CD4-positive, CD25-positive, alpha-beta regulatory T cell (primary cell): Measurements from ENCODE around the gene YPEL3. TPM values are rescaled to one million over a fixed set of nuclear protein-coding genes. Genes with fewer than 3 reads are reported as not detected.

ENCODE experiments used
- ATAC-seq, 2 donors: fragments of 150-1000 bp; cut with Tn5 transposase; one replicate each; pipeline ENCODE4 v1.10.0; 2021; ENCODE audit warnings: low read depth in 2 of 2, moderate number of reproducible peaks in 2 of 2, moderate library complexity in 1 of 2
- DNase-seq, 3 donors: peaks; one replicate each; pipeline versions ENCODE4 v3.0.0 to v3.0.0-alpha.2; 2012 to 2022; ENCODE audit warnings: mixed read lengths in 1 of 3
- H3K27ac ChIP-seq: one replicate; pipeline ENCODE4 v1.7.0; 2013; ENCODE audit warnings: mild to moderate bottlenecking, low read length; ENCODE audit not compliant: insufficient read depth, poor library complexity, severe bottlenecking
- H3K27me3 ChIP-seq: one replicate; pipeline ENCODE4 v1.7.0; 2013; ENCODE audit warnings: low read length; ENCODE audit not compliant: control insufficient read depth, insufficient read depth
- H3K36me3 ChIP-seq: one replicate; pipeline ENCODE4 v1.7.0; 2013; ENCODE audit warnings: mild to moderate bottlenecking, low read length, moderate library complexity; ENCODE audit not compliant: control insufficient read depth, insufficient read depth
- H3K4me1 ChIP-seq: 2 replicates; pipeline ENCODE4 v1.7.0; 2013; ENCODE audit warnings: mild to moderate bottlenecking, low read length; ENCODE audit not compliant: insufficient read depth, control insufficient read depth, poor library complexity, severe bottlenecking
- H3K4me3 ChIP-seq: one replicate; pipeline ENCODE4 v1.7.0; 2013; ENCODE audit warnings: low read depth, mild to moderate bottlenecking, low read length, moderate library complexity
- H3K9me3 ChIP-seq, 2 experiments: 1 replicate in 1 of 2; 2 replicates in 1 of 2; pipeline ENCODE4 v1.7.0; 2013; ENCODE audit warnings: low read length in 2 of 2, mild to moderate bottlenecking in 1 of 2, moderate library complexity in 1 of 2; ENCODE audit not compliant: control insufficient read depth in 2 of 2
- H3K27ac Mint-ChIP-seq, 3 donors: one replicate each; pipeline ENCODE4 v1.8.0; 2020 to 2022; ENCODE audit warnings: mild to moderate bottlenecking in 3 of 3, mixed read lengths in 3 of 3, moderate library complexity in 2 of 3
- H3K27me3 Mint-ChIP-seq: one replicate; pipeline ENCODE4 v1.8.0; 2022; ENCODE audit warnings: mild to moderate bottlenecking, mixed read lengths
- H3K36me3 Mint-ChIP-seq: one replicate; pipeline ENCODE4 v1.8.0; 2020; ENCODE audit warnings: mixed read lengths
- H3K4me1 Mint-ChIP-seq, 4 donors: one replicate each; pipeline ENCODE4 v1.8.0; 2020 to 2022; ENCODE audit warnings: mixed read lengths in 4 of 4, mild to moderate bottlenecking in 1 of 4
- H3K4me3 Mint-ChIP-seq, 4 donors: one replicate each; pipeline ENCODE4 v1.8.0; 2020 to 2022; ENCODE audit warnings: mild to moderate bottlenecking in 4 of 4, mixed read lengths in 4 of 4, moderate library complexity in 3 of 4
- H3K9me3 Mint-ChIP-seq, 7 donors: one replicate each; pipeline ENCODE4 v1.8.0; 2020 to 2022; ENCODE audit warnings: mixed read lengths in 7 of 7, mild to moderate bottlenecking in 3 of 7, moderate library complexity in 2 of 7
- polyA plus RNA-seq, 4 donors: library from polyadenylated mRNA; unstranded; fragments of 300-500 nt; fragmentation: Illumina TruSeq; gene quantifications; one replicate each; pipeline ENCODE4 v1.2.3, GENCODE V29; 2021
- total RNA-seq: library from RNA; stranded (reverse); gene quantifications from one replicate; pipeline ENCODE4 v1.2.3, GENCODE V29; 2022

Gene YPEL3
- total and polyA plus RNA-seq, 5 donors from 2014 or later, result 121 to 319 (median 292) TPM

GRCh38 chr16:30068750-30069610, 27.0 kb downstream of the YPEL3 start:
- DNase-seq (peak; percentile 47 to 72 (median 67)), ATAC-seq (no peak)
- Histone ChIP-seq H3K9me3 (no peaks in the 10 kb centered on the region), H3K27me3 (no peaks in the 10 kb centered on the region), H3K4me3 (no peak overlapping the region), H3K27ac (peak overlapping the region; percentile 93), H3K4me1 (peaks cover 45% of the 10 kb centered on the region), H3K36me3 (peaks cover 44% of the 10 kb centered on the region)
- peak overlapping the region; percentile 77 to 88 (median 80) for H3K27ac Mint-ChIP-seq
- H3K9me3 Mint-ChIP-seq, result no peaks in the 10 kb centered on the region
- H3K36me3 Mint-ChIP-seq, result peaks cover 20% of the 10 kb centered on the region
- H3K27me3 Mint-ChIP-seq, result peaks cover 6% of the 10 kb centered on the region
- peaks cover 8 to 45% (median 23%) of the 10 kb centered on the region in 4 donors for H3K4me1 Mint-ChIP-seq
- H3K4me3 Mint-ChIP-seq, result peak overlapping the region; percentile 78 to 98 (median 88)

GRCh38 chr16:30068333-30068732, 27.7 kb downstream of the YPEL3 start:
- H3K27ac ChIP-seq, result peak overlapping the region; percentile 93
- no peaks in the 10 kb centered on the region for H3K27me3 ChIP-seq
- DNase-seq (no peak), ATAC-seq (no peak)
- peaks cover 8 to 51% (median 26%) of the 10 kb centered on the region in 4 donors for H3K4me1 Mint-ChIP-seq
- peaks cover 51% of the 10 kb centered on the region for H3K4me1 ChIP-seq
- H3K4me3 Mint-ChIP-seq, result peak overlapping the region; percentile 78 to 98 (median 88)
- peaks cover 44% of the 10 kb centered on the region for H3K36me3 ChIP-seq
- peaks cover 8% of the 10 kb centered on the region for H3K27me3 Mint-ChIP-seq
- H3K27ac Mint-ChIP-seq, result peak overlapping the region; percentile 77 to 88 (median 80)
- H3K36me3 Mint-ChIP-seq, result peaks cover 20% of the 10 kb centered on the region
- no peaks in the 10 kb centered on the region for H3K9me3 ChIP-seq
- no peak overlapping the region for H3K4me3 ChIP-seq
- H3K9me3 Mint-ChIP-seq, result no peaks in the 10 kb centered on the region

- H3K27me3 ChIP-seq, result no peaks in the 10 kb centered on the region
- peak overlapping the region; percentile 93 for H3K27ac ChIP-seq
- Mint-ChIP-seq H3K4me1 (peaks cover 8 to 54% (median 27%) of the 10 kb centered on the region in 4 donors), H3K4me3 (peak overlapping the region; percentile 70 to 100 (median 98)), H3K36me3 (peaks cover 20% of the 10 kb centered on the region), H3K9me3 (no peaks in the 10 kb centered on the region), H3K27me3 (peaks cover 8% of the 10 kb centered on the region), H3K27ac (peak overlapping the region in 2 of 3 donors; percentile 95 to 96)
- ATAC-seq (no peak), DNase-seq (no peak)
- peaks cover 53% of the 10 kb centered on the region for H3K4me1 ChIP-seq
- H3K4me3 ChIP-seq, result peak overlapping the region; percentile 60
- no peaks in the 10 kb centered on the region for H3K9me3 ChIP-seq
- peaks cover 44% of the 10 kb centered on the region for H3K36me3 ChIP-seq
These were observed 28.5 kb downstream of the YPEL3 start for GRCh38 chr16:30067584-30067916.

- peaks cover 44% of the 10 kb centered on the region for H3K36me3 ChIP-seq
- Mint-ChIP-seq H3K4me1 (peaks cover 8 to 52% (median 24%) of the 10 kb centered on the region in 4 donors), H3K27me3 (peaks cover 8% of the 10 kb centered on the region), H3K27ac (peak overlapping the region; percentile 95 to 96 (median 95)), H3K36me3 (peaks cover 17% of the 10 kb centered on the region), H3K9me3 (no peaks in the 10 kb centered on the region), H3K4me3 (peak overlapping the region; percentile 96 to 100 (median 100))
- peak overlapping the region; percentile 93 for H3K27ac ChIP-seq
- DNase-seq, result no peak
- peak overlapping the region; percentile 82 for H3K4me3 ChIP-seq
- peaks cover 53% of the 10 kb centered on the region for H3K4me1 ChIP-seq
- H3K9me3 ChIP-seq, result no peaks in the 10 kb centered on the region
- ATAC-seq, result no peak
- H3K27me3 ChIP-seq, result no peaks in the 10 kb centered on the region
These were observed 29.0 kb downstream of the YPEL3 start for GRCh38 chr16:30066761-30067583.

- peaks cover 53% of the 10 kb centered on the region for H3K4me1 ChIP-seq
- peak overlapping the region; percentile 82 for H3K4me3 ChIP-seq
- peak overlapping the region; percentile 96 to 100 (median 100) for H3K4me3 Mint-ChIP-seq
- H3K36me3 ChIP-seq, result peaks cover 39% of the 10 kb centered on the region
- H3K27ac ChIP-seq, result peak overlapping the region; percentile 93
- peaks cover 16% of the 10 kb centered on the region for H3K36me3 Mint-ChIP-seq
- ATAC-seq, result no peak
- H3K9me3 ChIP-seq, result no peaks in the 10 kb centered on the region
- H3K27ac Mint-ChIP-seq, result peak overlapping the region; percentile 95 to 96 (median 95)
- no peaks in the 10 kb centered on the region for H3K27me3 ChIP-seq
- H3K27me3 Mint-ChIP-seq, result peaks cover 8% of the 10 kb centered on the region
- peaks cover 8 to 48% (median 24%) of the 10 kb centered on the region in 4 donors for H3K4me1 Mint-ChIP-seq
- no peak for DNase-seq
- no peaks in the 10 kb centered on the region for H3K9me3 Mint-ChIP-seq
These were observed 29.9 kb downstream of the YPEL3 start for GRCh38 chr16:30065943-30066760.

GRCh38 chr16:30065102-30065942, 30.7 kb downstream of the YPEL3 start, which contains the start of gene ALDOA:
ALDOA (plus strand) TSS chr16:30065760; CDS start chr16:30066898, 1,138 bp downstream.
- ATAC-seq (peak; percentile 86 to 89), DNase-seq (peak; percentile 91 to 99 (median 94))
- H3K4me3 ChIP-seq, result peak within 1 kb of the TSS; percentile 88
- H3K27ac ChIP-seq, result peak within 1 kb of the TSS; percentile 93
- Mint-ChIP-seq H3K36me3 (peaks cover 13% of the 10 kb centered on the region), H3K27me3 (peaks cover 8% of the 10 kb centered on the region), H3K4me1 (peaks cover 8 to 46% (median 23%) of the 10 kb centered on the region in 4 donors), H3K27ac (peak within 1 kb of the TSS; percentile 95 to 99 (median 96)), H3K4me3 (peak within 1 kb of the TSS; percentile 96 to 100 (median 100)), H3K9me3 (no peaks in the 10 kb centered on the region)
- H3K27me3 ChIP-seq, result no peaks in the 10 kb centered on the region
- no peaks in the 10 kb centered on the region for H3K9me3 ChIP-seq
- H3K36me3 ChIP-seq, result peaks cover 31% of the 10 kb centered on the region
- H3K4me1 ChIP-seq, result peaks cover 53% of the 10 kb centered on the region
